GM23248 (cell line): ENCODE results near the gene SMYD3. TPM values are rescaled to one million over a fixed set of nuclear protein-coding genes. Genes with fewer than 3 reads are reported as not detected.

Experiments
- DNase-seq: peaks from one replicate; pipeline ENCODE4 v3.0.0-alpha.2; 2015
- H2AFZ ChIP-seq: fragments of 200-600 bp; sonication (generic); 2 replicates; pipeline ENCODE4 v1.6.1; 2016; ENCODE audit warnings: antibody characterized with exemption
- H3F3A ChIP-seq: fragments of 200-600 bp; sonication (generic); 2 replicates; pipeline ENCODE4 v1.6.1; 2016; ENCODE audit warnings: mild to moderate bottlenecking, antibody characterized with exemption, mixed run types; ENCODE audit not compliant: insufficient read depth
- H3K27ac ChIP-seq: fragments of 200-600 bp; sonication (generic); 2 replicates; pipeline ENCODE4 v1.5.1; 2016; ENCODE audit warnings: mild to moderate bottlenecking
- H3K27me3 ChIP-seq: fragments of 200-600 bp; sonication (generic); replicated peaks from 2 replicates; pipeline ENCODE4 v1.6.1; 2016; ENCODE audit warnings: mild to moderate bottlenecking; ENCODE audit not compliant: insufficient read depth
- H3K36me3 ChIP-seq: fragments of 200-600 bp; sonication (generic); 2 replicates; pipeline ENCODE4 v1.6.1; 2016; ENCODE audit warnings: low read depth, mild to moderate bottlenecking
- H3K4me1 ChIP-seq: fragments of 200-600 bp; sonication (generic); 2 replicates; pipeline ENCODE4 v1.6.1; 2016; ENCODE audit warnings: mild to moderate bottlenecking; ENCODE audit not compliant: insufficient read depth
- H3K4me2 ChIP-seq: fragments of 200-600 bp; sonication (generic); one replicate; pipeline ENCODE4 v1.6.1; 2016; ENCODE audit warnings: mild to moderate bottlenecking; ENCODE audit not compliant: unreplicated experiment
- H3K4me3 ChIP-seq: fragments of 200-600 bp; sonication (generic); 2 replicates; pipeline ENCODE4 v1.5.1; 2016; ENCODE audit warnings: mild to moderate bottlenecking
- H3K79me2 ChIP-seq: fragments of 200-600 bp; sonication (generic); 2 replicates; pipeline ENCODE4 v1.6.1; 2016; ENCODE audit warnings: mild to moderate bottlenecking; ENCODE audit not compliant: insufficient read depth
- H3K9ac ChIP-seq: fragments of 200-600 bp; sonication (generic); 2 replicates; pipeline ENCODE4 v1.6.1; 2016; ENCODE audit warnings: mild to moderate bottlenecking
- H3K9me2 ChIP-seq: fragments of 200-600 bp; sonication (generic); 2 replicates; pipeline ENCODE4 v1.6.1; 2016; ENCODE audit warnings: mixed run types, mild to moderate bottlenecking, moderate library complexity; ENCODE audit not compliant: insufficient read depth
- H3K9me3 ChIP-seq: fragments of 200-600 bp; sonication (generic); one replicate; pipeline ENCODE4 v1.6.1; 2017; ENCODE audit warnings: low read depth
- H4K20me1 ChIP-seq: fragments of 200-600 bp; sonication (generic); 2 replicates; pipeline ENCODE4 v1.6.0; 2016; ENCODE audit not compliant: insufficient read depth
- EZH2 ChIP-seq: fragments of 200-600 bp; sonication (generic); IDR thresholded peaks from 2 replicates; pipeline ENCODE4 v1.6.1; 2018; ENCODE audit warnings: antibody characterized with exemption, mild to moderate bottlenecking; ENCODE audit not compliant: insufficient read depth, poor library complexity, severe bottlenecking
- EZH2phosphoT487 ChIP-seq: fragments of 200-600 bp; sonication (generic); IDR thresholded peaks from 2 replicates; pipeline ENCODE4 v1.6.1; 2018; ENCODE audit warnings: antibody characterized with exemption, moderate library complexity, mild to moderate bottlenecking, low read depth; ENCODE audit not compliant: insufficient read depth
- WGBS, 2 experiments: methylation state at CpG; one replicate each; pipeline ENCODE4 v1.1.6; 2015 to 2017; ENCODE audit warnings: low lambda C conversion rate in 2 of 2, low coverage in 1 of 2; ENCODE audit errors: missing lambda C conversion rate in 2 of 2; 5-methylcytosine and 5-hydroxymethylcytosine counted together
- in situ Hi-C: fragments of 300-500 bp; cut with MboI; formaldehyde crosslinking; loops from 2 replicates; pipeline ENCODE4 v1.15.0; 2020
- polyA plus RNA-seq: library from polyadenylated mRNA; unstranded; fragments of >200 nt; fragmentation: Nextera tagmentation; extraction: Ambion mirVana; gene quantifications from 2 replicates; pipeline ENCODE4 v1.2.1, GENCODE V29; 2016
- total RNA-seq: library from RNA; depleted of rRNA; stranded (reverse); fragments of >200 nt; shearing (Covaris generic); gene quantifications from 2 replicates; pipeline ENCODE4 v1.2.3, GENCODE V29; 2014

Gene SMYD3
- total and polyA plus RNA-seq, 2 experiments from 2014 or later = 32.1 to 44.8 TPM

DNA sequence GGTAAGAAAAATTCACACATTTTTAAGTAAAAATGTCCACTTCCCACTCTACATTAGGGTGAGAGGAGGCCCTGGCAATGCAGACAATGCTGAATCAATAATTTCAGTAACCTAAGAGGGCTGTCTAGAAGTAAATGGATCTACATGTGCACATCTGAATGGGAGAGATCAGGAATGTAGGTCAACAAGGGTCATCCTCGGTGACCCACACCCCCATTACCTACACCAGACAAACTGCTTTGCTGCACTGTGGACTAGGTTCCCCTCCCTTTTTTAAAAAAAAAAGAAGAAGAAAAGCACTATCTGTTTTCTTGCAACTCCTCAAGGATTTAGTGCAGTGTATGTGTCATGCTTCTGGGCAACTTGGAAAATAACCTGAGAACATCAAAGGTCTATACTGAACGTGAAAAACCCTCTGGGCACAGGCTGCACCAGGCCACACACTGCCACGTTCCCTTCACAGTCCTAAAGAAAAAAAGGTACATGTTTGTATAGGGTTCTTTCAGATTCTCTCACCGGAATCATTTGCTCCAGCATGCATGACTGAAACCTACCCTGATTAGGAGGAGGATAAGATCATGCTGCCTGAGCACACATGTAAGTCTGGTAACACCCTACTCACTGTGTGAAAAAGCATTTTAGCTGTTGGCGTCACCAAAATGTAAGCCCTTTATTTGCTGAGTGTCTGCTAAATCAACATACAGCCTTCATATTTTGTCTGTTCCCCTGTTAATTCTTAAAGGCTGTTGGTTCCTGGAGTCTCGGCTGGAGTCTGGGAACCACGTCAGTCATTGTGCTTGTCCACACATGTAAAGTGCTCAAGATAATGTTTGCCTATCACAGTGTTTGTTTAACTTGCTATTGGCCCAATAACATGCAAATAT lies 341.0 kb downstream of the SMYD3 start:
- in situ Hi-C loops = no loop called here
- WGBS, 2 experiments = 83 to 86% methylated on average over 7 of the region's 7 CpGs

DNA sequence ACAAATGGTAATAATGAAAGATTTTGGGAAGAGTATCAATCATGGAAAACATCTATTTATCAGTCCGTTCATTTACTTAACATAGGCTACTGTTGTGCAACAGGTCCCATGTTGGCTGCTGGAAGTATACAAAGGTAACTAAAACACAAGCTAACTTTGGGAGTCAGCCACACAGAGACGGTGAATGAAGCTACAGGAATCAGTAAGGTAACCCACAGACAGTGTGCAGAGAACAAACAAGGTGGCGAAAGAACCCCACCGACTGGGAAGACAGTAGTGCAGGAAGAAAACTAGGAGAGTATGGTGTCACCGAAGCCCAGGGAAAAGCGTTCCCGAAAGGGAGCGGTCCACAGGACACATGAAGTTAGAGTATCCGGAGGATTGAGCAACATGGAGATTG lies 342.3 kb downstream of the SMYD3 start:
- in situ Hi-C loops = no loop called here
- no peak for DNase-seq
- Histone ChIP-seq H3K9me2 (no peaks in the 10 kb centered on the region), H3K27me3 (no peaks in the 10 kb centered on the region), H3K9me3 (no peaks in the 10 kb centered on the region), H3K79me2 (no peaks in the 10 kb centered on the region), H3K9ac (no peak overlapping the region), H3F3A (no peaks in the 10 kb centered on the region), H4K20me1 (no peaks in the 10 kb centered on the region), H3K4me1 (0 out of 2 replicates have a peak, but pooled peaks cover 8% of the 10 kb centered on the region), H3K36me3 (no peaks in the 10 kb centered on the region), H2AFZ (no peak overlapping the region), H3K4me3 (no peak overlapping the region), H3K27ac (no peak overlapping the region), H3K4me2 (no peak overlapping the region)
- WGBS, 2 experiments = 97% methylated on average over 9 of the region's 9 CpGs
- TF ChIP-seq EZH2 (no peak), EZH2phosphoT487 (no peak)

More for the DNA sequence above, 341.0 kb downstream of the SMYD3 start:
- no peak for TF ChIP-seq EZH2phosphoT487
- TF ChIP-seq EZH2 = no peak
- DNase-seq = no peak
- Histone ChIP-seq H3K4me1 (0 out of 2 replicates have a peak, but pooled peaks cover 8% of the 10 kb centered on the region), H3K9me3 (no peaks in the 10 kb centered on the region), H3K9ac (no peak overlapping the region), H2AFZ (no peak overlapping the region), H3F3A (no peaks in the 10 kb centered on the region), H3K4me2 (no peak overlapping the region), H3K9me2 (no peaks in the 10 kb centered on the region), H3K36me3 (no peaks in the 10 kb centered on the region), H3K27me3 (no peaks in the 10 kb centered on the region), H3K27ac (no peak overlapping the region), H3K4me3 (no peak overlapping the region), H4K20me1 (no peaks in the 10 kb centered on the region), H3K79me2 (no peaks in the 10 kb centered on the region)

DNA sequence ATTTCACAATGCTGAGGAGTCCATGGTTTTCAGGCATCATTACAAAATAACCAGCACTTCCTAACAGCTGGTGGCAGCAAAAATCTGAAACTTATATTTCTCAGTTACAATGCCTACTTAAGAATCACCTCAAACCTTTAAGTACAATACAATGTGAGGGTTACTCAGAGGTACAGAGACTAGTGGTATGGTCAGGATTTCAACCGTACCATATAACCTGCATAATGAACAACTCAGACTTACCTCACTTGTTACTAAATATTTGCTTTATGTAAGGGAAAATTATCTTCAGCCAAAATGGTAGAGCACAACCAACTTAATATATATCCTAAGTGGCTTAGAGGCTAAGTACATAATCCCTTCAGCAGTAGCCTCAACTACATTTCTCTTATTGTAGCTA lies 344.5 kb downstream of the SMYD3 start:
- no peaks in the 10 kb centered on the region for H3K36me3 ChIP-seq
- H4K20me1 ChIP-seq = no peaks in the 10 kb centered on the region
- no peak overlapping the region for H2AFZ ChIP-seq
- H3K4me3 ChIP-seq = no peak overlapping the region
- H3K27ac ChIP-seq = no peak overlapping the region
- TF ChIP-seq EZH2phosphoT487 = no peak
- no peak for TF ChIP-seq EZH2
- H3K9ac ChIP-seq = no peak overlapping the region
- no peaks in the 10 kb centered on the region for H3K27me3 ChIP-seq
- H3K9me2 ChIP-seq = no peaks in the 10 kb centered on the region
- in situ Hi-C loops = no loop called here
- no peak overlapping the region for H3K4me2 ChIP-seq
- H3F3A ChIP-seq = no peaks in the 10 kb centered on the region
- H3K79me2 ChIP-seq = no peaks in the 10 kb centered on the region
- H3K9me3 ChIP-seq = no peaks in the 10 kb centered on the region
- no peak for DNase-seq
- 0 out of 2 replicates have a peak, but pooled peaks cover 8% of the 10 kb centered on the region for H3K4me1 ChIP-seq
- 93% methylated on average over 1 of the region's 1 CpG for WGBS, 2 experiments

DNA sequence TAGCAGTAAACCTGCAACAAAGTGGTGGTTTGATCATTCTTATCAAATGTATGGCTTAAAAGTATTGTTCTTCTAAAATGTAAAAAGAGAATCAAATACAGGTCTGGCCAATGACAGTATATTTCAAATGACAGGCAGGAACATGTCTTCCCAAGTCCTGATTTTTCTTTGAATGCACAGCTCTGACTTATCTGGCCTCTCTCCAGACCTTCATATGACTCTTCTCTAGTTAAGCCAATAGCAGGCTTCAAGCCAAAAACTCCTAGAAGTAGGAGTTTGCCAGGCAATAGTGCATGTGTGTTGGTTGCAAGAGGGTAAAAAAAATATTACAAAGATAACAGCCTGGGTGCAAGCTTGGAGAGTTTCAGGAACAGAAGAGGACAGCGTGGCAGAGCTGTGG lies 345.5 kb downstream of the SMYD3 start:
- H2AFZ ChIP-seq = no peak overlapping the region
- H3K4me1 ChIP-seq = 0 out of 2 replicates have a peak, but pooled peaks cover 8% of the 10 kb centered on the region
- H4K20me1 ChIP-seq = no peaks in the 10 kb centered on the region
- H3K4me3 ChIP-seq = no peak overlapping the region
- H3K9me2 ChIP-seq = no peaks in the 10 kb centered on the region
- H3K9ac ChIP-seq = no peak overlapping the region
- H3K79me2 ChIP-seq = no peaks in the 10 kb centered on the region
- peak; percentile 86 for DNase-seq
- H3K36me3 ChIP-seq = no peaks in the 10 kb centered on the region
- WGBS, 2 experiments = 86 to 100% methylated on average over 1 of the region's 1 CpG
- H3K9me3 ChIP-seq = no peaks in the 10 kb centered on the region
- H3K27me3 ChIP-seq = no peaks in the 10 kb centered on the region
- TF ChIP-seq EZH2phosphoT487 (no peak), EZH2 (no peak)
- in situ Hi-C loops = no loop called here
- H3F3A ChIP-seq = no peaks in the 10 kb centered on the region
- no peak overlapping the region for H3K27ac ChIP-seq
- no peak overlapping the region for H3K4me2 ChIP-seq

DNA sequence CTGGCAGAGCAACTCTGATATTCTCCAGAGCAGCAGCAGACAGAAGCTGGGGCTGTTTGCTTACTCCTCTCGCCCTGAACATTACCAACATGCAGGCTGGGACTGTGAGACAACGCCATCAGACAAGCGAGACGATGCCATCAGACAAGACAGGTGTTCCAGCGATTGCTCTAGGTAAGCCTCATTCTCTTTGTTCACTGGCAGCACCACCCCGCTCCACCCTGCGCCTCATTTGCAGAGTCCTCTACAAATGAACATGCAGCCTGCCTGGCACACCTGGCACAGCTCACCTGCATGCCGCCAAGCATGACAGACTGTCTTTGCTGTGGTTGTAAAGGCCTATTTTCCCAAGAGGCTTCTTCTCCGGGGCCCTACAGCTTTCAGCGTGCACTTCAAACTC lies 346.2 kb downstream of the SMYD3 start:
- in situ Hi-C loops = no loop called here

More for the DNA sequence above, 346.2 kb downstream of the SMYD3 start:
- Histone ChIP-seq H3K79me2 (no peaks in the 10 kb centered on the region), H3F3A (no peaks in the 10 kb centered on the region), H3K9me3 (no peaks in the 10 kb centered on the region), H3K9ac (no peak overlapping the region), H3K36me3 (no peaks in the 10 kb centered on the region), H3K27me3 (no peaks in the 10 kb centered on the region), H2AFZ (no peak overlapping the region), H3K9me2 (no peaks in the 10 kb centered on the region), H3K4me3 (no peak overlapping the region), H3K4me2 (no peak overlapping the region), H3K4me1 (peaks cover 15% of the 10 kb centered on the region), H4K20me1 (no peaks in the 10 kb centered on the region), H3K27ac (no peak overlapping the region)
- 97 to 98% methylated on average over 10 of the region's 10 CpGs for WGBS, 2 experiments
- no peak for TF ChIP-seq EZH2
- no peak for TF ChIP-seq EZH2phosphoT487
- no peak for DNase-seq
